Nephron (organoid): ENCODE measurements around the gene WDTC1.
"Not testable (repeated sequence)": the region's sequence is repeated elsewhere in the genome, so short reads cannot be mapped to it uniquely, and the experiment has no call there.

ENCODE experiments used
- H3K27ac Mint-ChIP-seq, 3 experiments: 2 replicates each; pipeline ENCODE4 v1.8.0; 2020; ENCODE audit warnings: mixed read lengths in 3 of 3, mild to moderate bottlenecking in 2 of 3, moderate library complexity in 1 of 3
- H3K27me3 Mint-ChIP-seq: 2 replicates; pipeline ENCODE4 v1.8.0; 2021; ENCODE audit warnings: low read depth, mild to moderate bottlenecking, moderate library complexity, mixed read lengths
- H3K36me3 Mint-ChIP-seq: 2 replicates; pipeline ENCODE4 v1.8.0; 2020; ENCODE audit warnings: low read depth, mixed read lengths
- H3K4me1 Mint-ChIP-seq: 2 replicates; pipeline ENCODE4 v1.8.0; 2020; ENCODE audit warnings: mixed read lengths
- H3K4me3 Mint-ChIP-seq, 3 experiments: 2 replicates each; pipeline ENCODE4 v1.8.0; 2020; ENCODE audit warnings: mild to moderate bottlenecking in 3 of 3, mixed read lengths in 3 of 3, moderate library complexity in 2 of 3
- H3K9me3 Mint-ChIP-seq: 2 replicates; pipeline ENCODE4 v1.8.0; 2020; ENCODE audit warnings: mixed read lengths
- TF ChIP-seq, protein P1 (sequence below), 3 experiments: fragments of 200-600 bp; sonication (generic); IDR thresholded peaks; one replicate each; pipeline ENCODE4 v1.5.0; 2021; ENCODE audit warnings: antibody characterized with exemption in 3 of 3; ENCODE audit not compliant: unreplicated experiment in 3 of 3

WDTC1 gene

GRCh38 chr1:27234049-27234882 is at the start of gene WDTC1:
Gene WDTC1 (plus strand): TSS chr1:27234632. CDS start chr1:27261055, 26,423 bp downstream.
- Mint-ChIP-seq H3K4me1 (peaks cover 10% of the 10 kb centered on the region), H3K4me3 (peak within 1 kb of the TSS; percentile 94 to 99 (median 96)), H3K36me3 (no peaks in the 10 kb centered on the region), H3K9me3 (no peaks in the 10 kb centered on the region), H3K27ac (peak within 1 kb of the TSS; percentile 74 to 97 (median 93)), H3K27me3 (no peaks in the 10 kb centered on the region)
- TF ChIP-seq, protein P1, sequence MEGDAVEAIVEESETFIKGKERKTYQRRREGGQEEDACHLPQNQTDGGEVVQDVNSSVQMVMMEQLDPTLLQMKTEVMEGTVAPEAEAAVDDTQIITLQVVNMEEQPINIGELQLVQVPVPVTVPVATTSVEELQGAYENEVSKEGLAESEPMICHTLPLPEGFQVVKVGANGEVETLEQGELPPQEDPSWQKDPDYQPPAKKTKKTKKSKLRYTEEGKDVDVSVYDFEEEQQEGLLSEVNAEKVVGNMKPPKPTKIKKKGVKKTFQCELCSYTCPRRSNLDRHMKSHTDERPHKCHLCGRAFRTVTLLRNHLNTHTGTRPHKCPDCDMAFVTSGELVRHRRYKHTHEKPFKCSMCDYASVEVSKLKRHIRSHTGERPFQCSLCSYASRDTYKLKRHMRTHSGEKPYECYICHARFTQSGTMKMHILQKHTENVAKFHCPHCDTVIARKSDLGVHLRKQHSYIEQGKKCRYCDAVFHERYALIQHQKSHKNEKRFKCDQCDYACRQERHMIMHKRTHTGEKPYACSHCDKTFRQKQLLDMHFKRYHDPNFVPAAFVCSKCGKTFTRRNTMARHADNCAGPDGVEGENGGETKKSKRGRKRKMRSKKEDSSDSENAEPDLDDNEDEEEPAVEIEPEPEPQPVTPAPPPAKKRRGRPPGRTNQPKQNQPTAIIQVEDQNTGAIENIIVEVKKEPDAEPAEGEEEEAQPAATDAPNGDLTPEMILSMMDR (IDR thresholded peaks at IDR 0.05; ENCODE audit: unreplicated experiment in 3 of 3), result no peak

DNA sequence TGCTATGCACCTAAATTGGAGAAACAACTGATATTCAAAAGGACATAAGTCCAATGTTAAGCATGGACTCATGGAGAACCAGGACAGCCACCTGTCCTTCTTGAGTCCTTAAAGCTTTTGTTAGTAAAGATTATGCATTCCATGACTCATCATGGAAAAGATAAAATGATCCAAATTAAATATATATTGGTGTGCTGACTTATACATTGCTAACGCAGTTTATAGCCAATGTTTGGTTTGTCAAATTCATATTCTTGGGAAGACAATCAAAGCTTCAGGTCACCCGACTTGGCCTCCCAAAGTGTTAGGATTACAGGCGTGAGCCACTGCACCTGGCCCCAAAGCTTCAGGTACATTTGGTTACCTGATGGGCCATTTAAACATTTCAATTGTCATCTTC is 49.8 kb upstream of the WDTC1 start:
- not testable (repeated sequence) for H3K4me1 Mint-ChIP-seq

GRCh38 chr1:27192039-27192529 is 42.3 kb upstream of the WDTC1 start:
- TF ChIP-seq, protein P1 (IDR thresholded peaks at IDR 0.05; ENCODE audit: unreplicated experiment in 3 of 3), result no peak
- Mint-ChIP-seq H3K27me3 (no peaks in the 10 kb centered on the region), H3K36me3 (no peaks in the 10 kb centered on the region), H3K4me1 (no peaks in the 10 kb centered on the region), H3K9me3 (peaks cover 6% of the 10 kb centered on the region), H3K27ac (no peak overlapping the region), H3K4me3 (no peak overlapping the region)

More for the DNA sequence above, 49.8 kb upstream of the WDTC1 start:
- peaks cover 22% of the 10 kb centered on the region for H3K9me3 Mint-ChIP-seq
- H3K27me3 Mint-ChIP-seq, H3K27ac Mint-ChIP-seq, H3K36me3 Mint-ChIP-seq, H3K4me3 Mint-ChIP-seq: not testable (repeated sequence)

DNA sequence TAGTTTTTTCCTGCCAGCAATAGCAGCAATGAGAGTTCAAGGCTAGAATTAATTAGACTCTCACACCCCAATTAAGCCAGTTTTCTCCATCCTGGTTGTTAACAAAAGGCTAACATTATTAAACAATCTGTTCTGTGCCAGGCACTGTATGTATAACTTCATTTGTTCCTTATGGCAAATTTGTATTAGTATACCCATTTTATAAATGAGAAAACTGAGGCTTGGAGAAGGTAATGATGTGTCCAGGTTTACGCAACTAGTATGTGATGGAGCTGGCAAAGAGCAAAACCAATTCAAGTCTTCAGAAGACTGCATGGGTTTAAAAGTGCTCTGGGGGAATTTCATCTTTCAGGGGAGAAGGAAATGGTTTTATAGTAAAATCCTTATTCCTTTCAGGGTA is 41.2 kb upstream of the WDTC1 start:
- H3K4me1 Mint-ChIP-seq, result no peaks in the 10 kb centered on the region
- H3K9me3 Mint-ChIP-seq, result no peaks in the 10 kb centered on the region
- H3K36me3 Mint-ChIP-seq, result no peaks in the 10 kb centered on the region
- TF ChIP-seq, protein P1 (IDR thresholded peaks at IDR 0.05; ENCODE audit: unreplicated experiment in 3 of 3), result no peak
- H3K27ac Mint-ChIP-seq, result no peak overlapping the region
- H3K4me3 Mint-ChIP-seq, result no peak overlapping the region
- H3K27me3 Mint-ChIP-seq, result no peaks in the 10 kb centered on the region

DNA sequence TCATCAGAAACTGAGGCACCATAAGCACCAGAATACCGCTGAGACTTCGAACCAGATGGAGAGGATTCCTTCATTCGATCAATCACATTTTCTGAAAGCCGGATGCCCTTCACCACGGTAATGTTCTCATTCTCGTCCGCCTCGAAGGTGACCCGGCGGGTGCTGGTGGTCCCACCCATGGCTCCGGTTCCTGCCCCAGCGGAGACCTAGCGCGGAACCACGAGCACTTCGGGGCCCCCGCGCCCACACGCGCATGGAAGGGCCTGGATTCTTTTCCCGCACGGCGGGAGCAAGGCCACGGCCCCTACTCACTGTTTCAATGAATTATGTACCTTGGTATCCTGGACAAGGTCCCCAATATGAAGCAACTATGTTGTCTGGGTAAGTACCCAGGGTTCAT is 33.1 kb upstream of the WDTC1 start:
- H3K27ac Mint-ChIP-seq, result no peak overlapping the region
- TF ChIP-seq, protein P1 (IDR thresholded peaks at IDR 0.05; ENCODE audit: unreplicated experiment in 3 of 3), result no peak
- H3K4me3 Mint-ChIP-seq, result no peak overlapping the region
- no peaks in the 10 kb centered on the region for H3K4me1 Mint-ChIP-seq
- H3K9me3 Mint-ChIP-seq, result no peaks in the 10 kb centered on the region
- no peaks in the 10 kb centered on the region for H3K36me3 Mint-ChIP-seq
- H3K27me3 Mint-ChIP-seq, result peaks cover 17% of the 10 kb centered on the region

- TF ChIP-seq, protein P1 (IDR thresholded peaks at IDR 0.05; ENCODE audit: unreplicated experiment in 3 of 3), result no peak
- Mint-ChIP-seq H3K4me1 (no peaks in the 10 kb centered on the region), H3K36me3 (no peaks in the 10 kb centered on the region), H3K4me3 (no peak overlapping the region), H3K9me3 (peaks cover 4% of the 10 kb centered on the region), H3K27me3 (peaks cover 17% of the 10 kb centered on the region), H3K27ac (peak overlapping the region in 1 of 3 experiments; percentile 88)
Measured at GRCh38 chr1:27203946-27204345, 30.5 kb upstream of the WDTC1 start.

GRCh38 chr1:27207238-27207637 is 27.2 kb upstream of the WDTC1 start:
- H3K27ac Mint-ChIP-seq, H3K27me3 Mint-ChIP-seq, H3K9me3 Mint-ChIP-seq, H3K4me1 Mint-ChIP-seq, H3K4me3 Mint-ChIP-seq, H3K36me3 Mint-ChIP-seq: not testable (repeated sequence)

- H3K27ac Mint-ChIP-seq, H3K4me1 Mint-ChIP-seq, H3K27me3 Mint-ChIP-seq, H3K9me3 Mint-ChIP-seq, H3K36me3 Mint-ChIP-seq, H3K4me3 Mint-ChIP-seq: not testable (repeated sequence)
Measured at GRCh38 chr1:27208143-27208850, 26.1 kb upstream of the WDTC1 start.
